CD14-positive monocyte (primary cell): ENCODE measurements around the gene DAGLA. TPM values are rescaled to one million over a fixed set of nuclear protein-coding genes. Genes with fewer than 3 reads are reported as not detected.

Source experiments
- DNase-seq, 3 donors: peaks; one replicate each; pipeline ENCODE4 v3.0.0-alpha.2; 2011 to 2022
- H2AFZ ChIP-seq: 2 replicates; pipeline ENCODE4 v1.6.0; 2012; ENCODE audit warnings: mild to moderate bottlenecking, low read depth, low read length, inconsistent platforms; ENCODE audit not compliant: insufficient read depth, poor library complexity, severe bottlenecking
- H3K27ac ChIP-seq, 2 donors: 1 replicate in 1 of 2; 2 replicates in 1 of 2; pipeline ENCODE4 v1.5.1; 2012 to 2013; ENCODE audit warnings: low read length in 2 of 2, control low read depth in 1 of 2, inconsistent platforms in 1 of 2, low read depth in 1 of 2, mild to moderate bottlenecking in 1 of 2
- H3K27me3 ChIP-seq, 2 donors: one replicate each; pipeline versions ENCODE4 v1.6.0 to v1.6.1; 2011 to 2013; ENCODE audit warnings: low read length in 2 of 2; ENCODE audit not compliant: control insufficient read depth in 2 of 2, insufficient read depth in 2 of 2
- H3K36me3 ChIP-seq, 2 donors: replicated peaks in 1 of 2; 1 replicate in 1 of 2; 2 replicates in 1 of 2; pipeline versions ENCODE4 v1.5.1 to v1.6.1; 2012 to 2013; ENCODE audit warnings: low read length in 2 of 2, control low read depth in 1 of 2, inconsistent platforms in 1 of 2, mild to moderate bottlenecking in 1 of 2; ENCODE audit not compliant: insufficient read depth in 2 of 2, control insufficient read depth in 1 of 2
- H3K4me1 ChIP-seq, 2 donors: 1 replicate in 1 of 2; 2 replicates in 1 of 2; pipeline versions ENCODE4 v1.5.1 to v1.6.1; 2012 to 2013; ENCODE audit warnings: low read length in 2 of 2, control low read depth in 1 of 2, inconsistent platforms in 1 of 2, mild to moderate bottlenecking in 1 of 2, moderate library complexity in 1 of 2; ENCODE audit not compliant: insufficient read depth in 2 of 2, control insufficient read depth in 1 of 2
- H3K4me2 ChIP-seq: replicated peaks from 2 replicates; pipeline ENCODE3; 2012; ENCODE audit warnings: low read length, moderate library complexity, mild to moderate bottlenecking; ENCODE audit not compliant: poor library complexity, severe bottlenecking; ENCODE audit errors: extremely low read depth
- H3K4me3 ChIP-seq, 3 experiments: fragments of 200-600 bp in 1 of 3; sonication (generic) in 1 of 3; replicated peaks in 1 of 3; 1 replicate in 2 of 3; 2 replicates in 1 of 3; pipeline ENCODE4 v1.5.1; 2011 to 2013; ENCODE audit warnings: low read length in 3 of 3, mild to moderate bottlenecking in 3 of 3, control low read depth in 2 of 3, low read depth in 2 of 3, inconsistent platforms in 1 of 3, moderate library complexity in 1 of 3
- H3K79me2 ChIP-seq: 2 replicates; pipeline ENCODE4 v1.6.0; 2012; ENCODE audit warnings: mild to moderate bottlenecking, control low read depth, inconsistent platforms, low read length, moderate library complexity; ENCODE audit not compliant: insufficient read depth
- H3K9ac ChIP-seq: 2 replicates; pipeline ENCODE4 v1.6.0; 2017; ENCODE audit warnings: low read length, mild to moderate bottlenecking; ENCODE audit not compliant: insufficient read depth, poor library complexity, severe bottlenecking
- H3K9me3 ChIP-seq, 2 donors: replicated peaks in 1 of 2; 1 replicate in 1 of 2; 2 replicates in 1 of 2; pipeline versions ENCODE4 v1.5.1 to v1.6.1; 2012 to 2013; ENCODE audit warnings: low read length in 2 of 2, control low read depth in 1 of 2; ENCODE audit not compliant: control insufficient read depth in 1 of 2, insufficient read depth in 1 of 2
- H4K20me1 ChIP-seq: 2 replicates; pipeline ENCODE4 v1.6.0; 2012; ENCODE audit warnings: mild to moderate bottlenecking, low read length, control low read depth, moderate library complexity; ENCODE audit not compliant: insufficient read depth
- H3K27ac Mint-ChIP-seq, 7 donors: one replicate each; pipeline ENCODE4 v1.8.0; 2020; ENCODE audit warnings: mild to moderate bottlenecking in 7 of 7, mixed read lengths in 7 of 7, moderate library complexity in 6 of 7, inconsistent platforms in 2 of 7
- H3K27me3 Mint-ChIP-seq, 3 donors: one replicate each; pipeline ENCODE4 v1.8.0; 2021 to 2022; ENCODE audit warnings: low read depth in 3 of 3, mild to moderate bottlenecking in 3 of 3, mixed read lengths in 3 of 3, moderate library complexity in 3 of 3, inconsistent platforms in 1 of 3
- H3K36me3 Mint-ChIP-seq, 2 donors: one replicate each; pipeline ENCODE4 v1.8.0; 2020; ENCODE audit warnings: mixed read lengths in 2 of 2, inconsistent platforms in 1 of 2, mild to moderate bottlenecking in 1 of 2
- H3K4me1 Mint-ChIP-seq: one replicate; pipeline ENCODE4 v1.8.0; 2020; ENCODE audit warnings: mild to moderate bottlenecking, mixed read lengths
- H3K4me3 Mint-ChIP-seq, 2 donors: one replicate each; pipeline ENCODE4 v1.8.0; 2020; ENCODE audit warnings: mild to moderate bottlenecking in 2 of 2, mixed read lengths in 2 of 2, moderate library complexity in 1 of 2
- H3K9me3 Mint-ChIP-seq, 7 donors: one replicate each; pipeline ENCODE4 v1.8.0; 2020 to 2022; ENCODE audit warnings: mixed read lengths in 7 of 7, mild to moderate bottlenecking in 6 of 7, moderate library complexity in 6 of 7, inconsistent platforms in 2 of 7
- WGBS: methylation state at CpG from one replicate; pipeline ENCODE4 v1.1.5; 2013; ENCODE audit warnings: missing lambda C conversion rate; ENCODE audit not compliant: insufficient coverage; 5-methylcytosine and 5-hydroxymethylcytosine counted together
- intact Hi-C, 2 donors: fragments of 100-400 bp; cut with micrococcal nuclease; formaldehyde crosslinking; loops; one replicate each; pipeline versions ENCODE4 v1.15.0 to v1.15.1; 2023
- polyA plus RNA-seq, 3 donors: library from polyadenylated mRNA; depleted of rRNA in 1 of 3; unstranded in 2 of 3; stranded (reverse) in 1 of 3; fragments of 300-500 nt in 2 of 3; fragments of >200 nt in 1 of 3; fragmentation: Illumina TruSeq in 2 of 3; gene quantifications; 1 replicate in 2 of 3; 2 replicates in 1 of 3; pipeline ENCODE4 v1.2.3, GENCODE V29; 2012 to 2021
- TF ChIP-seq, protein P1 (sequence below): fragments of 200-600 bp; IDR thresholded peaks from one replicate; pipeline ENCODE4 v1.8.0; 2022; ENCODE audit warnings: antibody characterized with exemption, mild to moderate bottlenecking

The DAGLA gene
- polyA plus RNA-seq, 3 donors = 0.16 to 6.7 (median 0.73) TPM

DNA sequence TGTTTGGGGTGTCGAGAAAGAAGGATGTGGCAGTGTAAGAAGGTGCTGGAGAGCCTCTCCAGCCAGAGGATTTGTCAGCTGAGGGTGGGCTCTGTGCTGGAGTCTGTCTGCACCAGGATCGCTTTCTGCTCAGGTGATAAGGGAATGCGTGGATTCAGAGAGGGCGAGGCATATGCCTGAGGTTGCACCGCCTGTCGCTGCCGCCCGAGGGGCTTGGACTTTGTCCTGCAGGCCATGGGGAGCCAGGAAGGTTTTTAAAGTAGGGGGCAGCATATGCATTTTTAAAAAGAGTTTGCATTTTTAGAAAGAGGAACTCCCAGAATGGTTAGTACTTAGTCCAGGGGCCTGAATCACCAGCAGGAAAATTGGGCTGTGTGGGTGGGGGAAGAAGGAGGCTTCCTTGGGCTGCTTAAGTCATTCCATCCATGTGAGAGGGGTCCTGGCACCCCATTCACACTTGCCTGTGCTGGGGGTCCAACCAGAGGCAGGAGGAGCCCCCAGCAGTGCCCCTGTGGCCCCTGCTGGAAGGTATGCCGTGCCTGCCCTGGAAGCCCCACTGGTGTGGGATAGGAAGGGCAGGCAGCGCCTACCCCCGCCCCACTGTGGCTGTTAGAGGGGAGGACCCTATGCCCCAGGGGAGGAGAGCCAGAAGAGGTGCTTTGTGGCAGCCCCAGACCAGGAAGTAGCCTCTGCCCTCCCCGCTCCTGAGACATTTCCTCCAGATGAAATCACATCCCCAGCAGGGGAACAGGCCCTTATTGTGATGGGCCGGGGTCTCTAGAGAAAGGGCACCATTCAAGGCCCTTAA lies 36.5 kb downstream of the DAGLA start:
- peak overlapping the region; percentile 43 to 75 for H3K27ac ChIP-seq
- H3K36me3 ChIP-seq = peaks cover 0 to 9% of the 10 kb centered on the region in 2 donors
- peak overlapping the region; percentile 26 for H2AFZ ChIP-seq
- TF ChIP-seq, protein P1, sequence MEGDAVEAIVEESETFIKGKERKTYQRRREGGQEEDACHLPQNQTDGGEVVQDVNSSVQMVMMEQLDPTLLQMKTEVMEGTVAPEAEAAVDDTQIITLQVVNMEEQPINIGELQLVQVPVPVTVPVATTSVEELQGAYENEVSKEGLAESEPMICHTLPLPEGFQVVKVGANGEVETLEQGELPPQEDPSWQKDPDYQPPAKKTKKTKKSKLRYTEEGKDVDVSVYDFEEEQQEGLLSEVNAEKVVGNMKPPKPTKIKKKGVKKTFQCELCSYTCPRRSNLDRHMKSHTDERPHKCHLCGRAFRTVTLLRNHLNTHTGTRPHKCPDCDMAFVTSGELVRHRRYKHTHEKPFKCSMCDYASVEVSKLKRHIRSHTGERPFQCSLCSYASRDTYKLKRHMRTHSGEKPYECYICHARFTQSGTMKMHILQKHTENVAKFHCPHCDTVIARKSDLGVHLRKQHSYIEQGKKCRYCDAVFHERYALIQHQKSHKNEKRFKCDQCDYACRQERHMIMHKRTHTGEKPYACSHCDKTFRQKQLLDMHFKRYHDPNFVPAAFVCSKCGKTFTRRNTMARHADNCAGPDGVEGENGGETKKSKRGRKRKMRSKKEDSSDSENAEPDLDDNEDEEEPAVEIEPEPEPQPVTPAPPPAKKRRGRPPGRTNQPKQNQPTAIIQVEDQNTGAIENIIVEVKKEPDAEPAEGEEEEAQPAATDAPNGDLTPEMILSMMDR = no peak
- peak overlapping the region; percentile 50 for H3K4me2 ChIP-seq
- no peaks in the 10 kb centered on the region for H3K27me3 ChIP-seq
- peak overlapping the region; percentile 54 to 78 for H3K4me3 Mint-ChIP-seq
- peak in 2 of 3 donors; percentile 45 to 58 for DNase-seq
- H3K79me2 ChIP-seq = peaks cover 4% of the 10 kb centered on the region
- H3K9me3 ChIP-seq = no peaks in the 10 kb centered on the region
- no peaks in the 10 kb centered on the region for H4K20me1 ChIP-seq
- peaks cover 0 to 6% (median 3%) of the 10 kb centered on the region in 3 donors for H3K27me3 Mint-ChIP-seq
- H3K4me3 ChIP-seq = peak overlapping the region in 1 of 3 experiments; percentile 56
- peak overlapping the region; percentile 77 to 89 (median 83) for H3K27ac Mint-ChIP-seq
- peak overlapping the region; percentile 47 for H3K9ac ChIP-seq
- H3K4me1 ChIP-seq = peaks cover 44 to 49% of the 10 kb centered on the region in 2 donors
- H3K4me1 Mint-ChIP-seq = peaks cover 50% of the 10 kb centered on the region
- WGBS = 55% methylated on average over 8 of the region's 13 CpGs
- H3K9me3 Mint-ChIP-seq = no peaks in the 10 kb centered on the region
- intact Hi-C loops = loop anchor here in 1 of 2 donors (5.0 kb wide), 1 partner anchor 39 kb away; no protein-coding TSS in a partner anchor
- H3K36me3 Mint-ChIP-seq = peaks cover 0 to 5% of the 10 kb centered on the region in 2 donors

DNA sequence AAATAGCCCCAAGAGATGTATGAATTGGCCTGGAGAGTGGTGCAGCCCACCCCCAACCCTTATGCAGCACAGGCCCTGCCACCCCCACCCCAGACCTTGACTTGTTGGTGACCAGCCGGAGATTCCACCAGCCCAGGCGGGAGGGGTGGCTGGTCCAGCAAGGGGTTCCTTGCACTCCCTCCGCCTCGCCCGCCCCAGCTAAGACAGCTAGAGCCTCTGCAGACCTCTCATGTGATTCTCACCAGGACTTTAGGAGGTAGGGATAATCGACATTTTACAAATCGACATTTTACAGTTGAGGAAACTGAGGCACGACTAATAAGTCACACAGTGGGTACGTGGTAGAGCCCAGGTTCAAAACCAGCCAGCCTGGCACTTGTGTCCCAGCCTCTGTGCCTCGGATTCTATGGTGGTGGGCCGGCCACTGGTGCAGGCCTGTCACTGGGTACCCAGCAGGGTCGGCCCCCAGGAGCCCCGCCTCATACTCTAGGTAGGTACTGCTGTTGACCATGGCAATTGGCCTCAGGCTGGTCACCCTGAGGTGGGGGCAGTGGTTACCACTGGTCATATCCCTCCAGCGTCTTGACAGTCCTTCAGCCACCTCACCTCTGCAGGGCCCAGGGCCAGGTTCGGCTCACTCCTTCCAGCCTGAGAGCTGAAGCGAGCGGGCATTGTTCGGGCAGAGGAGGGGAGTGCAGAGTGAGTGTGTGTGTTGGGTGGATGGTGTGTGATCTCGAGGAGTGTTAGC lies 37.3 kb downstream of the DAGLA start:
- Histone ChIP-seq H3K36me3 (peaks cover 0 to 9% of the 10 kb centered on the region in 2 donors), H3K9me3 (no peaks in the 10 kb centered on the region), H3K27ac (peak overlapping the region; percentile 43 to 75), H3K4me1 (peaks cover 44 to 49% of the 10 kb centered on the region in 2 donors), H3K27me3 (no peaks in the 10 kb centered on the region), H3K79me2 (peaks cover 4% of the 10 kb centered on the region), H3K4me3 (peak overlapping the region in 1 of 3 experiments; percentile 56), H3K9ac (no peak overlapping the region), H3K4me2 (peak overlapping the region; percentile 50), H4K20me1 (no peaks in the 10 kb centered on the region), H2AFZ (no peak overlapping the region)
- Mint-ChIP-seq H3K9me3 (no peaks in the 10 kb centered on the region), H3K27me3 (peaks cover 0 to 4% (median 3%) of the 10 kb centered on the region in 3 donors), H3K4me1 (peaks cover 52% of the 10 kb centered on the region), H3K4me3 (peak overlapping the region in 1 of 2 donors; percentile 11), H3K27ac (peak overlapping the region in 5 of 7 donors; percentile 56 to 83 (median 79)), H3K36me3 (peaks cover 6 to 7% of the 10 kb centered on the region in 2 donors)
- WGBS = 95% methylated on average over 17 of the region's 19 CpGs
- TF ChIP-seq, protein P1 = no peak
- intact Hi-C loops = loop anchor here in 1 of 2 donors (5.0 kb wide), 1 partner anchor 40 kb away; no protein-coding TSS in a partner anchor
- no peak for DNase-seq
